Lower lobe of right lung (tissue), 2 donors: ENCODE measurements around the gene CALD1. TPM values are rescaled to one million over a fixed set of nuclear protein-coding genes. Genes with fewer than 3 reads are reported as not detected.

Experiments
- ATAC-seq, 2 donors: fragments of 200-7000 bp; cut with Tn5 transposase; one replicate each; pipeline ENCODE4 v1.9.1; 2020 to 2022; ENCODE audit warnings: mild to moderate bottlenecking in 2 of 2, moderate library complexity in 2 of 2
- DNase-seq: peaks from one replicate; pipeline ENCODE4 v3.0.0-alpha.2; 2020
- H3K27ac ChIP-seq: fragments of 200-600 bp; one replicate; pipeline ENCODE4 v1.8.0; 2022
- H3K27me3 ChIP-seq: fragments of 200-600 bp; one replicate; pipeline ENCODE4 v1.8.0; 2022; ENCODE audit warnings: low read depth
- H3K36me3 ChIP-seq: fragments of 200-600 bp; one replicate; pipeline ENCODE4 v1.8.0; 2022; ENCODE audit warnings: mild to moderate bottlenecking
- H3K4me1 ChIP-seq: fragments of 200-600 bp; one replicate; pipeline ENCODE4 v1.8.0; 2022
- H3K4me3 ChIP-seq: fragments of 200-600 bp; one replicate; pipeline ENCODE4 v1.8.0; 2022; ENCODE audit warnings: mild to moderate bottlenecking
- H3K9me3 ChIP-seq: fragments of 200-600 bp; one replicate; pipeline ENCODE4 v1.8.0; 2022
- CTCF ChIP-seq: fragments of 200-600 bp; IDR thresholded peaks from one replicate; pipeline ENCODE4 v1.8.0; 2022; ENCODE audit warnings: antibody characterized with exemption, mild to moderate bottlenecking
- intact Hi-C: fragments of 100-400 bp; cut with DNase I; formaldehyde crosslinking; loops from one replicate; pipeline ENCODE4 v1.11.0; 2022
- total RNA-seq: library from RNA; stranded (reverse); fragmentation: NEBNext Ultra II Directional; extraction: Animal tissue kit (Norgen Biotek cat#: 25700); gene quantifications from one replicate; pipeline ENCODE4 v1.2.1, GENCODE V29; 2021
- donor health status: DM: no; HTN: yes; CAD: no; lungs with severe emphysema.

CALD1 gene
- total RNA-seq, 1 donor from 2014 or later: 140 TPM

- TF ChIP-seq CTCF: no peak
- Histone ChIP-seq H3K27me3 (no peaks in the 10 kb centered on the region), H3K36me3 (no peaks in the 10 kb centered on the region), H3K9me3 (no peaks in the 10 kb centered on the region), H3K4me3 (no peak overlapping the region), H3K4me1 (peaks cover 11% of the 10 kb centered on the region), H3K27ac (no peak overlapping the region)
- ATAC-seq: no peak
- DNase-seq: no peak
- intact Hi-C loops: no loop called here
Observed at GRCh38 chr7:134916171-134916883, 136.9 kb downstream of the CALD1 start.

DNA sequence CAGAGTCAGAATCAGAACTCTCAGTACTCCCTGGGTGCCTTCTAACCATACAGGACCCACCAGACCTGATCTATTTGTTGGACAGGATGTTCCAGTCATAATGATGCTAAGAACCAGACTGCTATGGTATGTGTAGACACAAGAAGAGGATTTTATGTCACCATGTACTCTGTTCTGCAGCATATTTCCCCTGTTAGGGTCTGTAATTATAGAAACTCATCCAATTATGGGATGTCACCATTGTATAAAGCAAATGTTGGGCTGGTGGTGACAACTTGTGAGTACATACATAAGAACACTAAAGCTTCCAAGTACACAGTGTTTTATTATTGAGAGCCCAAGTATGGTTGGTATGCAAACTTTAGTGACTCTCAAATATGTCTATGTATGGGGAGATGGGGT, 139.8 kb downstream of the CALD1 start:
- intact Hi-C loops: no loop called here
- Histone ChIP-seq H3K27ac (no peak overlapping the region), H3K27me3 (no peaks in the 10 kb centered on the region), H3K4me3 (no peak overlapping the region), H3K4me1 (peaks cover 11% of the 10 kb centered on the region), H3K9me3 (no peaks in the 10 kb centered on the region), H3K36me3 (no peaks in the 10 kb centered on the region)
- ATAC-seq (no peak), DNase-seq (no peak)
- TF ChIP-seq CTCF: no peak

GRCh38 chr7:134920026-134920753, 140.8 kb downstream of the CALD1 start:
- no peak for ATAC-seq
- intact Hi-C loops: no loop called here
- no peak overlapping the region for H3K27ac ChIP-seq

GRCh38 chr7:134922720-134923704, 143.6 kb downstream of the CALD1 start:
- no peak for DNase-seq
- Histone ChIP-seq H3K4me1 (peaks cover 11% of the 10 kb centered on the region), H3K9me3 (no peaks in the 10 kb centered on the region), H3K27ac (no peak overlapping the region), H3K27me3 (no peaks in the 10 kb centered on the region), H3K36me3 (no peaks in the 10 kb centered on the region), H3K4me3 (no peak overlapping the region)
- no peak for TF ChIP-seq CTCF
- intact Hi-C loops: no loop called here
- ATAC-seq: no peak

More at GRCh38 chr7:134920026-134920753, 140.8 kb downstream of the CALD1 start:
- Histone ChIP-seq H3K4me3 (no peak overlapping the region), H3K9me3 (no peaks in the 10 kb centered on the region), H3K27me3 (no peaks in the 10 kb centered on the region), H3K4me1 (peaks cover 11% of the 10 kb centered on the region), H3K36me3 (no peaks in the 10 kb centered on the region)
- DNase-seq: no peak
- no peak for TF ChIP-seq CTCF

DNA sequence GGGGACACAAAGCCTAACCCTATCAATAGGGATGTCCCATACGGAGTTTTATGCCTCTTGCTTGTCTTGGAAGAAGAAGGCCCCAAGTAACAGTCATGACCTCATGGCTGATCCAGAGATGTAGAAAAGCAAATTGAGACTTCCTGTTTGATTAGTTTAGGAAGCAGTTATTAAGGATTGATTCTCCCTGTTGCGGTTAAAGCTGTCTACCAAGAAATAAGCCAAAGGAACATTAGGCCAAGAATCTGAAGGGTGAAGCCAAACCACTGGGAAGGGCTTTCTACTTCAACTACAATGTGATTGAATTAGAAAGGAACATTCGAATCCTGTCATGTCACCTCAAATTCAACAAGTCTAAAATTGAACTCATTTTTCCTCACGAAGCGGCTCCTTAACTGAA, 146.3 kb downstream of the CALD1 start:
- intact Hi-C loops: no loop called here
- DNase-seq: no peak
- Histone ChIP-seq H3K27me3 (no peaks in the 10 kb centered on the region), H3K36me3 (peaks cover 6% of the 10 kb centered on the region), H3K4me3 (no peak overlapping the region), H3K4me1 (no peaks in the 10 kb centered on the region), H3K9me3 (no peaks in the 10 kb centered on the region), H3K27ac (no peak overlapping the region)
- ATAC-seq: no peak
- no peak for TF ChIP-seq CTCF
